Progenitor cell of endocrine pancreas (in vitro differentiated cells): ENCODE data around the gene ELOVL6. TPM values are rescaled to one million over a fixed set of nuclear protein-coding genes. Genes with fewer than 3 reads are reported as not detected.
"Not testable (repeated sequence)": the region's sequence is repeated elsewhere in the genome, so short reads cannot be mapped to it uniquely, and the experiment has no call there.

Experiments used
- DNase-seq: peaks from one replicate; pipeline ENCODE4 v3.0.0; 2021; ENCODE audit warnings: low spot score; ENCODE audit not compliant: unreplicated experiment
- H3K27ac Mint-ChIP-seq: 2 replicates; pipeline ENCODE4 v1.8.0; 2021; ENCODE audit warnings: mild to moderate bottlenecking, moderate library complexity, mixed read lengths
- H3K27me3 Mint-ChIP-seq: 2 replicates; pipeline ENCODE4 v1.8.0; 2021; ENCODE audit warnings: mixed read lengths
- H3K36me3 Mint-ChIP-seq: 2 replicates; pipeline ENCODE4 v1.8.0; 2022; ENCODE audit warnings: mixed read lengths; ENCODE audit not compliant: insufficient read depth
- H3K4me1 Mint-ChIP-seq: 2 replicates; pipeline ENCODE4 v1.8.0; 2021; ENCODE audit warnings: low read depth, mixed read lengths
- H3K4me3 Mint-ChIP-seq: 2 replicates; pipeline ENCODE4 v1.8.0; 2021; ENCODE audit warnings: low read depth, mild to moderate bottlenecking, moderate library complexity, mixed read lengths
- H3K9me3 Mint-ChIP-seq: 2 replicates; pipeline ENCODE4 v1.8.0; 2021; ENCODE audit warnings: low read depth, mixed read lengths
- total RNA-seq: library from RNA; stranded (reverse); gene quantifications from 2 replicates; pipeline ENCODE4 v1.2.1, GENCODE V29; 2021
- TF ChIP-seq, protein P1 (sequence below): fragments of 200-600 bp; sonication (generic); IDR thresholded peaks from one replicate; pipeline ENCODE4 v1.5.0; 2021; ENCODE audit warnings: antibody characterized with exemption, mild to moderate bottlenecking; ENCODE audit not compliant: unreplicated experiment

The ELOVL6 gene
- total RNA-seq, 1 donor from 2014 or later = 34.3 TPM

DNA sequence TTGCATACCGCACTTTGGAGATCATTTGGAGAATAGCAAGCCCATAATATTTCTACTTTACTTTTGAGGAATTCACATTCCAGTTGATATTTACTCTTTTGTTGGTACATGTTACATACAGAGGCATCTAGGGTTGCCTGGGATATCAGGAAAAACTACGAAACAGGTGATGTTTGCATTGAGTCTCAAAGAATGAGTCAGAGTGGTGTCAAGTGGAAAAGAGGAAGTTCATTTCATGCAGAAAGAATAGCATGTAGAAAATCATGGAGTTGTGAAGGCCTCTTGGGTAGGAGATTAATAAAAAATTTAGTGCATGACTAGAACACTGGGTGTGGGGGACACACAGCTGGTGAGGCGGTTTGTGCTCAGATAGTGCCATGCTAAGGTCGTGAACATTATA lies 33.5 kb upstream of the ELOVL6 start:
- H3K27me3 Mint-ChIP-seq = peaks cover 3% of the 10 kb centered on the region
- no peaks in the 10 kb centered on the region for H3K36me3 Mint-ChIP-seq
- TF ChIP-seq, protein P1, sequence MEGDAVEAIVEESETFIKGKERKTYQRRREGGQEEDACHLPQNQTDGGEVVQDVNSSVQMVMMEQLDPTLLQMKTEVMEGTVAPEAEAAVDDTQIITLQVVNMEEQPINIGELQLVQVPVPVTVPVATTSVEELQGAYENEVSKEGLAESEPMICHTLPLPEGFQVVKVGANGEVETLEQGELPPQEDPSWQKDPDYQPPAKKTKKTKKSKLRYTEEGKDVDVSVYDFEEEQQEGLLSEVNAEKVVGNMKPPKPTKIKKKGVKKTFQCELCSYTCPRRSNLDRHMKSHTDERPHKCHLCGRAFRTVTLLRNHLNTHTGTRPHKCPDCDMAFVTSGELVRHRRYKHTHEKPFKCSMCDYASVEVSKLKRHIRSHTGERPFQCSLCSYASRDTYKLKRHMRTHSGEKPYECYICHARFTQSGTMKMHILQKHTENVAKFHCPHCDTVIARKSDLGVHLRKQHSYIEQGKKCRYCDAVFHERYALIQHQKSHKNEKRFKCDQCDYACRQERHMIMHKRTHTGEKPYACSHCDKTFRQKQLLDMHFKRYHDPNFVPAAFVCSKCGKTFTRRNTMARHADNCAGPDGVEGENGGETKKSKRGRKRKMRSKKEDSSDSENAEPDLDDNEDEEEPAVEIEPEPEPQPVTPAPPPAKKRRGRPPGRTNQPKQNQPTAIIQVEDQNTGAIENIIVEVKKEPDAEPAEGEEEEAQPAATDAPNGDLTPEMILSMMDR = no peak
- DNase-seq = no peak
- peaks cover 7% of the 10 kb centered on the region for H3K9me3 Mint-ChIP-seq
- H3K4me1 Mint-ChIP-seq = no peaks in the 10 kb centered on the region
- no peak overlapping the region for H3K4me3 Mint-ChIP-seq
- no peak overlapping the region for H3K27ac Mint-ChIP-seq

GRCh38 chr4:110229266-110229665 lies 30.9 kb upstream of the ELOVL6 start:
- H3K4me1 Mint-ChIP-seq = no peaks in the 10 kb centered on the region
- no peak overlapping the region for H3K4me3 Mint-ChIP-seq

GRCh38 chr4:110224812-110225211 lies 26.4 kb upstream of the ELOVL6 start:
- H3K36me3 Mint-ChIP-seq = no peaks in the 10 kb centered on the region
- TF ChIP-seq, protein P1 = no peak

More at GRCh38 chr4:110229266-110229665, 30.9 kb upstream of the ELOVL6 start:
- TF ChIP-seq, protein P1 = no peak
- Mint-ChIP-seq H3K27ac (no peak overlapping the region), H3K9me3 (no peaks in the 10 kb centered on the region), H3K27me3 (peaks cover 3% of the 10 kb centered on the region), H3K36me3 (no peaks in the 10 kb centered on the region)
- no peak for DNase-seq

DNA sequence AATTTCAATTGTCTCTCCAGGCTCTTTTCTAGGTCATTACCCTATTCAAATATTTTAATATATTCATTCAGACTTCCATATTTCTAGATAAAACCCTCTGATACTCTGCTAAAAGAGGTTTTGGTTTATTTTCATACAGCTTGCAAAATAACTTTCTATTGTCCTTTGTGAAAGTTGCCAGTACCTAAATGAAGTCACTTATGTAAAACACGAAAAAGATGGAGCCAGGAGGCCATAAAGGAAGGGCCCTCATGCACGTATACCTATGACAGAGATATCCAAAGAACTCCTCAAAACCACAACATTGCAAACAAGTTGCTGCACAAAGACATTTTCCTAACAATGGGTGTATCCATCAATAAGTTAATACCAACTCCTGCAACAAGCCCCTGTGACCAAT lies 25.7 kb upstream of the ELOVL6 start:
- no peak overlapping the region for H3K27ac Mint-ChIP-seq
- no peak overlapping the region for H3K4me3 Mint-ChIP-seq
- no peak for DNase-seq
- TF ChIP-seq, protein P1 = no peak
- H3K9me3 Mint-ChIP-seq = peaks cover 1% of the 10 kb centered on the region
- H3K27me3 Mint-ChIP-seq = no peaks in the 10 kb centered on the region
- no peaks in the 10 kb centered on the region for H3K4me1 Mint-ChIP-seq
- H3K36me3 Mint-ChIP-seq = no peaks in the 10 kb centered on the region

More at GRCh38 chr4:110224812-110225211, 26.4 kb upstream of the ELOVL6 start:
- DNase-seq = no peak
- no peak overlapping the region for H3K27ac Mint-ChIP-seq
- no peaks in the 10 kb centered on the region for H3K27me3 Mint-ChIP-seq
- no peaks in the 10 kb centered on the region for H3K4me1 Mint-ChIP-seq
- no peaks in the 10 kb centered on the region for H3K9me3 Mint-ChIP-seq
- H3K4me3 Mint-ChIP-seq = no peak overlapping the region

DNA sequence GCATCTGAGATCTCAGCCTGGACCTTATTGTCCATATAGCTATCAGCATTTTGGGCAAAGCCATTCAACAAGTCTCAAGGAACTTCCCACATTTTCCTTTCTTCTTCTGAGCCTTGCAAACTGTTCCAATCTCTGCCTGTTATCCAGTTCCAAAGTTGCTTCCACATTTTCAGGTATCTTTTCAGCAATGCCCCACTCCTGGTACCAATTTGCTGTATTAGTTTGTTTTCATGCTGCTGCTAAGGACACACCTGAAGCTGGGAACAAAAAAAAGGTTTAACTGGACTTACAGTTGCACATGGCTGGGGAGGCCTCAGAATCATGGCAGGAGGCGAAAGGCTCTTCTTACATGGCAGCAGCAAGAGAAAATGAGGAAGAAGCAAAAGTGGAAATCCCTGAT lies 20.5 kb upstream of the ELOVL6 start:
- not testable (repeated sequence) for H3K36me3 Mint-ChIP-seq, H3K9me3 Mint-ChIP-seq, H3K4me1 Mint-ChIP-seq, H3K4me3 Mint-ChIP-seq, DNase-seq, H3K27ac Mint-ChIP-seq, H3K27me3 Mint-ChIP-seq

DNA sequence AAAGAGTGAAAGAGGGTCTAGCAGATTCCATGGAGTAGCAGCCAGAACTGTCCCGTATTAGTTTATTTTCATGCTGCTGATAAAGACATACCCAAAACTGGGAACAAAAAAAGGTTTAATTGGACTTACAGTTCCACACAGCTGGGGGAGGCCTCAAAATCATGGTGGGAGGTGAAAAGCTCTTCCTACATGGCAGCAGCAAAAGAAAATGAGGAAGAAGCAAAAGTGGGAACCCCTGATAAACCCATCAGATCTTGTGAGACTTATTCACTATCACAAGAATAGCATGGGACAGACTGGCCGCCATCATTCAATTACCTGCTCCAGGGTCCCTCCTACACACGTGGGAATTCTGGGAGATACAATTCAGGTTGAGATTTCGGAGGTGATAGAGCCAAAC lies 18.8 kb upstream of the ELOVL6 start:
- H3K36me3 Mint-ChIP-seq, H3K27ac Mint-ChIP-seq, H3K9me3 Mint-ChIP-seq, H3K27me3 Mint-ChIP-seq, H3K4me1 Mint-ChIP-seq, H3K4me3 Mint-ChIP-seq, DNase-seq: not testable (repeated sequence)
